ENCODE results near the gene ASAP2.

DNA sequence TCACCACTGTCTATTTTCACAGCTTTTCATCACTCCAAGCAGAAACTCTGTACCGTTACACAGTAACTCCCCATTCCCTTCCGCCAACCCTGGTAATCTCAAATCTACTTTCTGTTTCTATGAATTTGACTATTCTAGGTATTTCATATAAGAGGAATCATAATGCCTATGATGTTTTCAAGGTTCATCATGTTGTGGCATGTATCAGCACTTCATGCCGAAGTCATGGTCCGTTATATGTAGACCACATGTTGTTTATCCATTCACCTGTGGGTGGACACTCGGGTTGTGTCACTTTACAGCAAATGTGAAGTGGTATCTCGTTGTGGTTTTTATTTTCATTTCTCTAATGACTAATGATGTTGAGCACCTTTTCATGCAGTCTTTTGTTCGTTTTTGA is 238.5 kb downstream of the ASAP2 start:
- TF ChIP-seq, protein P1, sequence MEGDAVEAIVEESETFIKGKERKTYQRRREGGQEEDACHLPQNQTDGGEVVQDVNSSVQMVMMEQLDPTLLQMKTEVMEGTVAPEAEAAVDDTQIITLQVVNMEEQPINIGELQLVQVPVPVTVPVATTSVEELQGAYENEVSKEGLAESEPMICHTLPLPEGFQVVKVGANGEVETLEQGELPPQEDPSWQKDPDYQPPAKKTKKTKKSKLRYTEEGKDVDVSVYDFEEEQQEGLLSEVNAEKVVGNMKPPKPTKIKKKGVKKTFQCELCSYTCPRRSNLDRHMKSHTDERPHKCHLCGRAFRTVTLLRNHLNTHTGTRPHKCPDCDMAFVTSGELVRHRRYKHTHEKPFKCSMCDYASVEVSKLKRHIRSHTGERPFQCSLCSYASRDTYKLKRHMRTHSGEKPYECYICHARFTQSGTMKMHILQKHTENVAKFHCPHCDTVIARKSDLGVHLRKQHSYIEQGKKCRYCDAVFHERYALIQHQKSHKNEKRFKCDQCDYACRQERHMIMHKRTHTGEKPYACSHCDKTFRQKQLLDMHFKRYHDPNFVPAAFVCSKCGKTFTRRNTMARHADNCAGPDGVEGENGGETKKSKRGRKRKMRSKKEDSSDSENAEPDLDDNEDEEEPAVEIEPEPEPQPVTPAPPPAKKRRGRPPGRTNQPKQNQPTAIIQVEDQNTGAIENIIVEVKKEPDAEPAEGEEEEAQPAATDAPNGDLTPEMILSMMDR (optimal IDR thresholded peaks at IDR 0.05 in 1 of 3, IDR thresholded peaks at IDR 0.05 in 1 of 3, conservative IDR thresholded peaks at IDR 0.05 in 1 of 3; ENCODE audit: extremely low read depth in 1 of 3, insufficient read depth in 2 of 3, low read length in 3 of 3), result no peak
- TF ChIP-seq EZH2 (IDR thresholded peaks at IDR 0.05; ENCODE audit: low read length), result no peak
